Right cardiac atrium (tissue), 5 donors: ENCODE measurements around the gene SLC22A5. TPM values are rescaled to one million over a fixed set of nuclear protein-coding genes. Genes with fewer than 3 reads are reported as not detected.
"Not testable (repeated sequence)": the region's sequence is repeated elsewhere in the genome, so short reads cannot be mapped to it uniquely, and the experiment has no call there.

Experiments used
- ATAC-seq, 2 donors: fragments of 200-7000 bp; cut with Tn5 transposase; one replicate each; pipeline versions ENCODE4 v1.8.0 to v1.9.1; 2020; ENCODE audit warnings: moderate library complexity in 2 of 2, mild to moderate bottlenecking in 1 of 2
- DNase-seq, 3 donors: peaks; one replicate each; pipeline ENCODE4 v3.0.0-alpha.2; 2020
- H3K27ac ChIP-seq: one replicate; pipeline ENCODE4 v1.5.1; 2013; ENCODE audit warnings: mild to moderate bottlenecking, low read length, control low read depth, moderate library complexity
- H3K27me3 ChIP-seq: one replicate; pipeline ENCODE4 v1.6.1; 2013; ENCODE audit not compliant: control insufficient read depth, insufficient read depth
- H3K4me1 ChIP-seq: one replicate; pipeline ENCODE4 v1.6.1; 2013; ENCODE audit warnings: low read length; ENCODE audit not compliant: control insufficient read depth, insufficient read depth
- H3K4me3 ChIP-seq: one replicate; pipeline ENCODE4 v1.5.1; 2013; ENCODE audit warnings: low read length, control low read depth
- H3K9me3 ChIP-seq: one replicate; pipeline ENCODE4 v1.6.1; 2013; ENCODE audit warnings: low read length; ENCODE audit not compliant: control insufficient read depth
- WGBS: extraction: QIAGEN DNeasy Blood & Tissue Kit; methylation state at CpG from one replicate; pipeline ENCODE4 v1.1.7; 2013; 5-methylcytosine and 5-hydroxymethylcytosine counted together
- intact Hi-C, 4 donors: fragments of 100-400 bp; cut with DNase I; formaldehyde crosslinking; loops; one replicate each; pipeline versions ENCODE4 v1.11.0 to v1.14.0; 2022 to 2023
- polyA plus RNA-seq: library from polyadenylated mRNA; stranded (reverse); fragments of 200-250 nt; gene quantifications from one replicate; pipeline ENCODE4 v1.2.3, GENCODE V29; 2013
- total RNA-seq, 4 donors: library from RNA; stranded (reverse); fragmentation: NEBNext Ultra II Directional; extraction: Animal tissue kit (Norgen Biotek cat#: 25700); gene quantifications; one replicate each; pipeline ENCODE4 v1.2.1, GENCODE V29; 2021
- donor health status: healthy with polysubstance abuse.
- donor health status: DM: no; HTN: yes; CAD: no.
- donor health status: DM: no; HTN: no; CAD: no.
- donor health status: DM: no; HTN: yes; CAD: no; lungs with severe emphysema.
- donor health status: DM: yes; HTN: yes; CAD: no.

The SLC22A5 gene
- total and polyA plus RNA-seq, 5 donors: 5.7 to 17.5 (median 13.7) TPM

DNA sequence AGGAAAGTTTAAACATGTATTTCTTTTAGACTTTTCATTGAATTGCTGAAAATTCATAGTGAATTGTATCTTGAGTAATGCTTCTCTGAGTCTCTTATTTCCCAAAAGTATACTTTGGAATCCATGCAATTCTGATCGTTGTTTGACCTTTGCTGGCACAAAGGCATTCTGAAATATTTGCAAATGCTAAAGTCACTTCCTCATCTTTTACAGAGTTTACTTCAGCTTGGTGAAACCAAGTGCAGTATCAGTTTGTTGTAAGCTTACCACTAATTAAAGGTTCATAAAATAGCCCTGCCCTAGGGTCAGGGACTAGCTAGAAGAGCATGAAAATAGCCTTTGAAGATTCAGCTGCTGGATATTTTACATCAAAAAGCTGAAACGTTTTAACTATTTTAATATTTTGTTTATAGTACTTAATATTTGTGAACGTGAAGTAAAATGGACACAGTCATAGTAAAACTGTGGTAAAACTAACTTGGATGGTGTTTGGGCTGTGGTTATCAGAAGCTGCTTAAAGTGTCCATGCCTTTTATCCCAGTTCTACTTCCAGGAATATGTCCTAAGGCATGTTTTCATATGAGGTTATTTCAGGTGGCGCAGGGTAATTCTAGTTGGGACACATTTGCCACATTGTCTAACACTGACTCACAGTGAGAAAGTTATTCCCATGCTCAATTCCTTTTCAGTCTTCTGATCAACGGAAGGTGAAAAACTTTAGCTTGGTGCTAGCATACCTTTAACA, 45.3 kb downstream of the SLC22A5 start:
- intact Hi-C loops: no loop called here
- Histone ChIP-seq H3K4me1 (peaks cover 13% of the 10 kb centered on the region), H3K9me3 (no peaks in the 10 kb centered on the region), H3K27ac (no peak overlapping the region), H3K27me3 (no peaks in the 10 kb centered on the region), H3K4me3 (no peak overlapping the region)
- no peak for DNase-seq
- peak in 1 of 2 donors; percentile 16 for ATAC-seq
- 28% methylated on average over 5 of the region's 5 CpGs for WGBS

DNA sequence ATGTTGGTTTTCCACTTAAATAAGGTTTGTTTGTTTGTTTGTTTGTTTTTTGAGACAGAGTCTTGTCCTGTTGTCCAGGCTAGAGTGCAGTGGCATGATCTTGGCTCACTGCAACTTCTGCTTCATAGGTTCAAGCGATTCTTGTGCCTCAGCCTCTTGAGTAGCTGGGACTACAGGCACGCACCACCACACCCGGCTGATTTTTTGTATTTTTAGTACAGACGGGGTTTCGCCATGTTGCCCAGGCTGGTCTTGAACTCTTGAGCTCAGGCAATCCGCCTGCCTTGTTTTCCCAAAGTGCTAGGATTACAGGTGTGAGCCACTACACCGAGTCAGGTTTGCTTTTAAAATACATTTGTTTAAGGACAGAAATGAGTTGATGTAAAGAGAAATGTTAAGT, 46.0 kb downstream of the SLC22A5 start:
- H3K9me3 ChIP-seq, DNase-seq, H3K4me3 ChIP-seq, H3K27me3 ChIP-seq, intact Hi-C loops, ATAC-seq: not testable (repeated sequence)
- WGBS: 89% methylated on average over 7 of the region's 7 CpGs
- H3K4me1 ChIP-seq: peaks cover 18% of the 10 kb centered on the region
- peak overlapping the region; percentile 64 for H3K27ac ChIP-seq

DNA sequence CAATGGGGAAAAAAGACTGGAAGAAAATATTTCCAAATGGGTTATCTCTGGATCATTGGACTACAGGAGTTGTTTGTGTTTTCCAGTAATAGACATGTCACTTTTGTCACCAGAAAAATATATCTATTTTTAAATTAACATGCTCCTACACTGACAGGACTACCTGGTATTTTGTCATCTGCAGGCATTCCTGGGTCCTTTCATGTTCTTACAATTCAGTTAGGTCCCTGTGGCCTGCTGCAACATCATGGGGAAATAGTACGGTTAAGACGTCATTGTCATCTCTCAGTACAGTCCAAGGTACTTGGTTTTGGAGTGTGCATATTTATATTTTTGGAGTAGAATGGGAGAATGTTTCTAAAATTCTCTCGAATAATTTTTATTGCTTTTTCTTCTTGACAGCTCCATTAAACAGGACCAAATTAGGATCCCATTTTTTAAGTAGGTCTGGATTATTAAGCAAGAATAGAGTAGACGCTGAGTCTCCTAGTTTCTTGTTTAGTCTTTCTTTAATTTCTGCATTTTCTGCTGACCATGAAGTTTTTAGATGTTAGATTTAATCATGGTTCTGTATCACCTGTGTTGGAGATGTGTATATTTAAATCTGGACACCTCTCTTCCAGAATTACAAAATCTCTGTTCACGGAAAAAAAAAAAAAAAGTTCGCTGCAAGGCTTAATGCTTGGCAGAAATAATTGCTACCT, 46.9 kb downstream of the SLC22A5 start:
- H3K9me3 ChIP-seq: no peaks in the 10 kb centered on the region
- H3K4me1 ChIP-seq: peaks cover 23% of the 10 kb centered on the region
- H3K27me3 ChIP-seq: no peaks in the 10 kb centered on the region
- DNase-seq (no peak), ATAC-seq (no peak)
- peak overlapping the region; percentile 26 for H3K27ac ChIP-seq
- 84% methylated on average over 6 of the region's 6 CpGs for WGBS
- no peak overlapping the region for H3K4me3 ChIP-seq
- intact Hi-C loops: loop anchor here in 1 of 4 donors (2.0 kb wide), 1 partner anchor 80 kb away; no protein-coding TSS in a partner anchor

- Histone ChIP-seq H3K27me3 (no peaks in the 10 kb centered on the region), H3K4me3 (no peak overlapping the region), H3K4me1 (peaks cover 24% of the 10 kb centered on the region), H3K27ac (peak overlapping the region; percentile 26), H3K9me3 (no peaks in the 10 kb centered on the region)
- ATAC-seq: peak; percentile 17 to 34
- intact Hi-C loops: loop anchor here in 1 of 4 donors (2.0 kb wide), 1 partner anchor 80 kb away; no protein-coding TSS in a partner anchor
- 73% methylated on average over 6 of the region's 6 CpGs for WGBS
- DNase-seq: peak in 2 of 3 donors; percentile 41 to 72
Observed at GRCh38 chr5:132417010-132417439, 47.5 kb downstream of the SLC22A5 start.

- H3K27ac ChIP-seq: peak overlapping the region; percentile 26
- peaks cover 27% of the 10 kb centered on the region for H3K4me1 ChIP-seq
- H3K27me3 ChIP-seq: no peaks in the 10 kb centered on the region
- H3K9me3 ChIP-seq: no peaks in the 10 kb centered on the region
- intact Hi-C loops: loop anchor here in 1 of 4 donors (2.0 kb wide), 1 partner anchor 79 kb away; no protein-coding TSS in a partner anchor
- H3K4me3 ChIP-seq: no peak overlapping the region
- ATAC-seq (no peak), DNase-seq (no peak)
- 63% methylated on average over 6 of the region's 6 CpGs for WGBS
Observed at GRCh38 chr5:132417461-132417860, 48.0 kb downstream of the SLC22A5 start.

DNA sequence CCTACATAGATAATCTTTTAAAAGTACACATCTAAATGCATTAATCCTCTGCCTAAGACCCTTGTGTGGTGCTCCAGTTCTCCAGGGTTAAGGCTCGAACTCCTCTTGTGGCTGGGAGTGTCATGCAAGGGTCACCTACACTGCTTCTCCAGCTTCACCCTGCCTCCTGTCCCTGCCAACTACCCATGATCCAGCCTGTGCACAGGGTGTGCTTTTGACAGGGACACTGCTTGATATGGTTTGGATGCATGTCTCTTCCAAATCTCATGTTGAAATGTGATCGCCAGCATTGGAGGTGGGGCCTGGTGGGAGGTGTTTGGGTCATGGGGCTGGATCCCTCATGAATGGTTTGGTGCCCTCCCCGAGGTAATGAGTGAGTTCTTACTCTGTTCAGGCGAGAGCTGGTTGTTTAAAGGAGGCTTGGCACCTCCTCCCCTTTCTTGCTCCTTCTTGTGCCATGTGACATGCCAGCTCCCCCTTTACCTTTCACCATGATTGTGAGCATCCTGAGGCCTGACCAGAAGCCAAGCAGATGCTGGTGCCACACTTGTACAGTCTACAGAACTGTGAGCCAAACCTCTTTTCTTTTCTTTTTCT, 48.5 kb downstream of the SLC22A5 start:
- 79% methylated on average over 4 of the region's 4 CpGs for WGBS
- Histone ChIP-seq H3K4me3 (no peak overlapping the region), H3K9me3 (no peaks in the 10 kb centered on the region), H3K4me1 (peaks cover 31% of the 10 kb centered on the region), H3K27me3 (no peaks in the 10 kb centered on the region), H3K27ac (peak overlapping the region; percentile 26)
- ATAC-seq: peak in 1 of 2 donors; percentile 39
- intact Hi-C loops: loop anchor here in 2 of 4 donors (2.0 kb wide), 2 partner anchors 77 to 79 kb away; no protein-coding TSS in a partner anchor
- DNase-seq: no peak

- Histone ChIP-seq H3K4me3 (no peak overlapping the region), H3K4me1 (peaks cover 38% of the 10 kb centered on the region), H3K27ac (peak overlapping the region; percentile 54), H3K27me3 (no peaks in the 10 kb centered on the region), H3K9me3 (no peaks in the 10 kb centered on the region)
- intact Hi-C loops: loop anchor here in 1 of 4 donors (2.0 kb wide), 1 partner anchor 76 kb away; no protein-coding TSS in a partner anchor
- 84% methylated on average over 2 of the region's 2 CpGs for WGBS
- no peak for ATAC-seq
- DNase-seq: no peak
Observed at GRCh38 chr5:132418881-132419280, 49.4 kb downstream of the SLC22A5 start.

DNA sequence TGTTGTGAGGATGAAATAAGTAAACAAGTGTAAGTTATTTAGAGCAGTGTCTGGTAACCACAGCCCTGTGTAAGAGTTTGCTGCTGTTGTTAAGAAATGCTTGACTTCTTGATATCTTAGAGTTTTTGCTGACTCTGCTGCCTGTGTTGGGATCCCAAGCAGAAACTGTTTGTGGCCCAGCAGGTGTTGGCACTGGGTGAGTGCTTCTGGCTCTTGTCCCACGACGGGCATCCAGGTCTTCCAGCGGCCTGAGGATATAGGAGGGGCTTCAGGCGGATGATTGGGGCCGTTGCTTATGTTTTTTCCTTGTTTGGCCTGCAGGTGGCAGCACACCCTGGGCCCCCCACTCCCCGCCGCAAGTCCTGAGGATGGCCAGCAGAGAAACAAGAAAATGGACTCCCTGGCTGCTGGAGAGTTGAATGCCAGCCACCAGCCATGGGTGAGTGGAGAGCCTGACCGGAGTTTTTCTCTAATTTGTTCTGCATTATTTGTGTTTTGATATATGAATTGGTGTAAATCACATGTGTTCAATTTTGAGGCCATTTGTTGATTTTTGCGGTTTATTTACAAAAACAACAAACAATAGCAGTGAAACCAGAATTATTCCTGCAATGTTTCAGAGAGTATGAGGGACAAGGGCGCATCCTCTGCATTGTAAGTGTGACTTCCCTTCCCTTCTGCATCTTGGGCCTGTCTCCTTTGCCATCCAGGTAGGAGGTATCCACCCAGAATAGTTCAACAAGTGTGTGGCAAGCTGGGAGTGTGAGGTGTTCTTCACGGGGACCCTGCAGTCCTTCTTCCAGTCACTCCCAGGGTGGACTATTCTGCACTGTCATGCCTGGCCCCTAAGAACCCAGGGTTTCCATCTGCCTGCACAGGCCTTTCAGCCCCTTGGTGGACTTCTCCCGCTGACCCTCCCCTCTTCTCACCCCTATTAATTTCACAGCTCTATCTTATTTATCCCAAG, 50.3 kb downstream of the SLC22A5 start:
- Histone ChIP-seq H3K27ac (peak overlapping the region; percentile 82), H3K27me3 (no peaks in the 10 kb centered on the region), H3K4me1 (peaks cover 42% of the 10 kb centered on the region), H3K4me3 (no peak overlapping the region), H3K9me3 (no peaks in the 10 kb centered on the region)
- peak; percentile 75 to 77 for ATAC-seq
- intact Hi-C loops: loop anchor here in 3 of 4 donors (2.0 to 10.0 kb wide), 3 partner anchors 55 to 75 kb away; no protein-coding TSS in a partner anchor
- peak; percentile 70 to 85 (median 83) for DNase-seq
- 27% methylated on average over 12 of the region's 12 CpGs for WGBS

- 49% methylated on average over 7 of the region's 7 CpGs for WGBS
- no peak for DNase-seq
- Histone ChIP-seq H3K9me3 (no peaks in the 10 kb centered on the region), H3K4me3 (no peak overlapping the region), H3K4me1 (peaks cover 45% of the 10 kb centered on the region), H3K27me3 (no peaks in the 10 kb centered on the region), H3K27ac (peak overlapping the region; percentile 91)
- peak in 1 of 2 donors; percentile 19 for ATAC-seq
- intact Hi-C loops: loop anchor here in 2 of 4 donors (10.0 kb wide), 2 partner anchors 54 to 64 kb away; no protein-coding TSS in a partner anchor
Observed at GRCh38 chr5:132420706-132421272, 51.3 kb downstream of the SLC22A5 start.
